ENCODE results near the gene NTM. TPM values are rescaled to one million over a fixed set of nuclear protein-coding genes. Genes with fewer than 3 reads are reported as not detected.

NTM gene
- total RNA-seq, 1 experiment from 2014 or later, result 8.6 TPM

- ChIA-PET POLR2A (ENCODE audit: low non-redundant PET) (no interaction called here), CTCF (no interaction called here)
- no peak for DNase-seq (ENCODE audit: low spot score)
- no peak overlapping the region for H3K4me3 ChIP-seq (ENCODE audit: low read depth, low read length, poor library complexity, severe bottlenecking)
- BruUV-seq (replicated peaks), result no TSS peak
- TF ChIP-seq EZH2 (IDR thresholded peaks at IDR 0.05; ENCODE audit: borderline replicate concordance, low read depth, low read length, poor library complexity, severe bottlenecking) (no peak), CTCF (conservative IDR thresholded peaks at IDR 0.05; ENCODE audit: low read depth, low read length) (no peak)
- H3K27me3 ChIP-seq (replicated peaks; ENCODE audit: insufficient read depth, low read depth, low read length, poor library complexity), result peaks cover 36% of the 10 kb centered on the region
- intact Hi-C loops (cut with micrococcal nuclease; ENCODE audit: unreplicated experiment), result loop anchor here (5.0 kb wide), 1 partner anchor 450 kb away; no protein-coding TSS in a partner anchor
- H3K27ac ChIP-seq (ENCODE audit: low read depth, low read length, poor library complexity, severe bottlenecking), result no peak overlapping the region
- no peaks in the 10 kb centered on the region for H3K36me3 ChIP-seq (ENCODE audit: insufficient read depth, low read length, poor library complexity, severe bottlenecking)
- H3K4me1 ChIP-seq (ENCODE audit: insufficient read depth, low read length, poor library complexity, severe bottlenecking), result no peaks in the 10 kb centered on the region
- no peaks in the 10 kb centered on the region for H3K9me3 ChIP-seq (ENCODE audit: low read depth, low read length, poor library complexity, severe bottlenecking)
Measured at GRCh38 chr11:131512228-131512627, 141.8 kb downstream of the NTM start.

GRCh38 chr11:131514062-131514461 lies 143.6 kb downstream of the NTM start:
- ChIA-PET CTCF (no interaction called here), POLR2A (ENCODE audit: low non-redundant PET) (no interaction called here)
- H3K27ac ChIP-seq (ENCODE audit: low read depth, low read length, poor library complexity, severe bottlenecking), result no peak overlapping the region
- no peak for DNase-seq (ENCODE audit: low spot score)
- no peaks in the 10 kb centered on the region for H3K9me3 ChIP-seq (ENCODE audit: low read depth, low read length, poor library complexity, severe bottlenecking)
- no peak overlapping the region for H3K4me3 ChIP-seq (ENCODE audit: low read depth, low read length, poor library complexity, severe bottlenecking)
- intact Hi-C loops (cut with micrococcal nuclease; ENCODE audit: unreplicated experiment), result loop anchor here (5.0 kb wide), 1 partner anchor 452 kb away; no protein-coding TSS in a partner anchor
- H3K4me1 ChIP-seq (ENCODE audit: insufficient read depth, low read length, poor library complexity, severe bottlenecking), result no peaks in the 10 kb centered on the region
- TF ChIP-seq EZH2 (IDR thresholded peaks at IDR 0.05; ENCODE audit: borderline replicate concordance, low read depth, low read length, poor library complexity, severe bottlenecking), result no peak
- no peaks in the 10 kb centered on the region for H3K36me3 ChIP-seq (ENCODE audit: insufficient read depth, low read length, poor library complexity, severe bottlenecking)
- H3K27me3 ChIP-seq (replicated peaks; ENCODE audit: insufficient read depth, low read depth, low read length, poor library complexity), result peaks cover 36% of the 10 kb centered on the region
- no TSS peak for BruUV-seq (replicated peaks)

GRCh38 chr11:131518305-131518838 lies 148.0 kb downstream of the NTM start:
- no peak overlapping the region for H3K4me3 ChIP-seq (ENCODE audit: low read depth, low read length, poor library complexity, severe bottlenecking)
- H3K27me3 ChIP-seq (replicated peaks; ENCODE audit: insufficient read depth, low read depth, low read length, poor library complexity), result peaks cover 54% of the 10 kb centered on the region
- no peak overlapping the region for H3K27ac ChIP-seq (ENCODE audit: low read depth, low read length, poor library complexity, severe bottlenecking)
- H3K4me1 ChIP-seq (ENCODE audit: insufficient read depth, low read length, poor library complexity, severe bottlenecking), result no peaks in the 10 kb centered on the region
- H3K9me3 ChIP-seq (ENCODE audit: low read depth, low read length, poor library complexity, severe bottlenecking), result no peaks in the 10 kb centered on the region
- no peaks in the 10 kb centered on the region for H3K36me3 ChIP-seq (ENCODE audit: insufficient read depth, low read length, poor library complexity, severe bottlenecking)
- BruUV-seq (replicated peaks), result no TSS peak
- POLR2A ChIA-PET (ENCODE audit: low non-redundant PET), result no interaction called here
- CTCF ChIA-PET, result no interaction called here
- intact Hi-C loops (cut with micrococcal nuclease; ENCODE audit: unreplicated experiment), result no loop called here
- DNase-seq (ENCODE audit: low spot score), result no peak
- TF ChIP-seq CTCF (conservative IDR thresholded peaks at IDR 0.05; ENCODE audit: low read depth, low read length), result no peak
- no peak for TF ChIP-seq EZH2 (IDR thresholded peaks at IDR 0.05; ENCODE audit: borderline replicate concordance, low read depth, low read length, poor library complexity, severe bottlenecking)

DNA sequence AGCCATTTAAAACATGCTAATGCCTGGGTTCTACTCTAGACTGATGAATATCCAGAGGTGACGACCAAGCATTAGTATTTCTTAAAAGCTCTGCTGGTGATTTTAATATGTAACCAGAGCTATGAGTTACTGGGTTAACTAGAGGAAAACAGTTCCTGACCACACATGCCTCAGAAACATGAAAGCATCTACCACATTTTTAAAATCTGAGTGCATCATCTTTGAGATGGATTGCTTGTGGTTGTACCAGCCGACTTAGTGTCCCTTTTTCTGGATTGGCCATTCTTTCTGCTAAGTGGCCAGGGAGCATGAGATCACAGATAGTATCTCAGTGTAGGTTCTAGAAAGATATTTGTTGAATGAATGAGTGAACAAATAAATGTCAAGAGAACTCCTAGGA lies 152.4 kb downstream of the NTM start:
- Histone ChIP-seq H3K36me3 (ENCODE audit: insufficient read depth, low read length, poor library complexity, severe bottlenecking) (no peaks in the 10 kb centered on the region), H3K9me3 (ENCODE audit: low read depth, low read length, poor library complexity, severe bottlenecking) (no peaks in the 10 kb centered on the region), H3K4me3 (ENCODE audit: low read depth, low read length, poor library complexity, severe bottlenecking) (no peak overlapping the region), H3K27me3 (replicated peaks; ENCODE audit: insufficient read depth, low read depth, low read length, poor library complexity) (peaks cover 37% of the 10 kb centered on the region), H3K27ac (ENCODE audit: low read depth, low read length, poor library complexity, severe bottlenecking) (no peak overlapping the region), H3K4me1 (ENCODE audit: insufficient read depth, low read length, poor library complexity, severe bottlenecking) (no peaks in the 10 kb centered on the region)
- no peak for DNase-seq (ENCODE audit: low spot score)
- TF ChIP-seq CTCF (conservative IDR thresholded peaks at IDR 0.05; ENCODE audit: low read depth, low read length) (no peak), EZH2 (IDR thresholded peaks at IDR 0.05; ENCODE audit: borderline replicate concordance, low read depth, low read length, poor library complexity, severe bottlenecking) (no peak)
- POLR2A ChIA-PET (ENCODE audit: low non-redundant PET), result interaction anchor here (0.7 kb wide), 1 partner anchor 303 kb away, joined by 4 read pairs; no protein-coding TSS in a partner anchor
- CTCF ChIA-PET, result no interaction called here
- no TSS peak for BruUV-seq (replicated peaks)
- intact Hi-C loops (cut with micrococcal nuclease; ENCODE audit: unreplicated experiment), result no loop called here
